GM18499 (cell line): ENCODE measurements around the gene UROC1.
"Not testable (repeated sequence)": the region's sequence is repeated elsewhere in the genome, so short reads cannot be mapped to it uniquely, and the experiment has no call there.

Experiments
- ATAC-seq: cut with Tn5 transposase; IDR thresholded peaks from one replicate; pipeline ENCODE4 v1.9.1; 2021; ENCODE audit warnings: moderate number of reproducible peaks; ENCODE audit not compliant: insufficient read depth, unreplicated experiment

UROC1 gene

GRCh38 chr3:126535636-126536035 lies 18.1 kb upstream of the UROC1 start:
- no peak for ATAC-seq

- not testable (repeated sequence) for ATAC-seq
These were observed 17.1 kb upstream of the UROC1 start for GRCh38 chr3:126534716-126535115.

- no peak for ATAC-seq
These were observed 15.9 kb upstream of the UROC1 start for GRCh38 chr3:126533506-126533905.

- no peak for ATAC-seq
These were observed 13.4 kb upstream of the UROC1 start for GRCh38 chr3:126531051-126531330.

- no peak for ATAC-seq
These were observed 12.8 kb upstream of the UROC1 start for GRCh38 chr3:126530171-126531050.

GRCh38 chr3:126529585-126530170 lies 12.1 kb upstream of the UROC1 start:
- no peak for ATAC-seq

- ATAC-seq = no peak
These were observed 11.4 kb upstream of the UROC1 start for GRCh38 chr3:126528800-126529541.

GRCh38 chr3:126528419-126528799 lies 10.8 kb upstream of the UROC1 start:
- ATAC-seq = no peak

GRCh38 chr3:126527455-126528211 lies 10.1 kb upstream of the UROC1 start:
- no peak for ATAC-seq

GRCh38 chr3:126527006-126527405 lies 9.4 kb upstream of the UROC1 start:
- ATAC-seq = no peak

- ATAC-seq = no peak
These were observed 9.1 kb upstream of the UROC1 start for GRCh38 chr3:126526668-126527005.

GRCh38 chr3:126525853-126526667 lies 8.5 kb upstream of the UROC1 start:
- ATAC-seq = no peak

- ATAC-seq = no peak
These were observed 7.7 kb upstream of the UROC1 start for GRCh38 chr3:126525091-126525852.

GRCh38 chr3:126524429-126524988 lies 6.9 kb upstream of the UROC1 start:
- no peak for ATAC-seq

GRCh38 chr3:126523745-126524428 lies 6.3 kb upstream of the UROC1 start, which contains the start of gene CHST13:
Gene CHST13, plus strand, starts transcription at chr3:126524155. Its CDS starts 178 bp downstream, at chr3:126524333.
- ATAC-seq = no peak

GRCh38 chr3:126522363-126522788 lies 4.8 kb upstream of the UROC1 start:
- ATAC-seq = no peak

GRCh38 chr3:126521122-126521891 lies 3.7 kb upstream of the UROC1 start:
- ATAC-seq = no peak
